ENCODE results near the gene INSYN1. TPM values are rescaled to one million over a fixed set of nuclear protein-coding genes. Genes with fewer than 3 reads are reported as not detected.

INSYN1 gene
- total and polyA plus RNA-seq, 9 of the 15 experiments (the other 6 are each of a cell fraction or from before 2014, with no cell fraction given), result not detected

GRCh38 chr15:73746261-73746660 lies 6.9 kb downstream of the INSYN1 start:
- Histone ChIP-seq H3K9ac (ENCODE audit: insufficient read depth in 1 of 2, low read depth in 2 of 2, low read length in 2 of 2) (no peak overlapping the region), H3K9me1 (ENCODE audit: control insufficient read depth, insufficient read depth, low read length) (no peaks in the 10 kb centered on the region), H4K20me1 (replicated peaks; ENCODE audit: control insufficient read depth, insufficient read depth, low read length) (peaks cover 15% of the 10 kb centered on the region), H3K79me2 (ENCODE audit: control insufficient read depth, insufficient read depth, low read length) (no peaks in the 10 kb centered on the region), H3K27ac (ENCODE audit: extremely low read depth, low read depth, low read length) (no peak overlapping the region), H3K27me3 (ENCODE audit: control insufficient read depth in 2 of 2, insufficient read depth in 2 of 2, low read length in 2 of 2) (peaks cover 0 to 30% of the 10 kb centered on the region in 2 experiments; a peak in 2 of 5 replicates), H3K4me2 (ENCODE audit: insufficient read depth, low read length) (no peak overlapping the region), H3K4me1 (replicated peaks in 1 of 2; ENCODE audit: control insufficient read depth in 2 of 2, insufficient read depth in 2 of 2, low read length in 2 of 2) (no peaks in the 10 kb centered on the region), H3K4me3 (no peak overlapping the region), H2AFZ (ENCODE audit: low read depth, low read length) (no peak overlapping the region), H3K36me3 (ENCODE audit: control insufficient read depth, insufficient read depth, low read length) (no peaks in the 10 kb centered on the region), H3K9me3 (replicated peaks; ENCODE audit: control insufficient read depth, insufficient read depth, low read depth, low read length) (no peaks in the 10 kb centered on the region)
- POLR2A ChIA-PET, result interaction anchor here (0.7 kb wide), 1 partner anchor 8 kb away, joined by 5 read pairs; no protein-coding TSS in a partner anchor
- no TSS peak for BruUV-seq (replicated peaks)
- TF ChIP-seq STAT5A (IDR thresholded peaks at IDR 0.05; ENCODE audit: borderline replicate concordance, low read length), result no peak
- TF ChIP-seq, protein P1, sequence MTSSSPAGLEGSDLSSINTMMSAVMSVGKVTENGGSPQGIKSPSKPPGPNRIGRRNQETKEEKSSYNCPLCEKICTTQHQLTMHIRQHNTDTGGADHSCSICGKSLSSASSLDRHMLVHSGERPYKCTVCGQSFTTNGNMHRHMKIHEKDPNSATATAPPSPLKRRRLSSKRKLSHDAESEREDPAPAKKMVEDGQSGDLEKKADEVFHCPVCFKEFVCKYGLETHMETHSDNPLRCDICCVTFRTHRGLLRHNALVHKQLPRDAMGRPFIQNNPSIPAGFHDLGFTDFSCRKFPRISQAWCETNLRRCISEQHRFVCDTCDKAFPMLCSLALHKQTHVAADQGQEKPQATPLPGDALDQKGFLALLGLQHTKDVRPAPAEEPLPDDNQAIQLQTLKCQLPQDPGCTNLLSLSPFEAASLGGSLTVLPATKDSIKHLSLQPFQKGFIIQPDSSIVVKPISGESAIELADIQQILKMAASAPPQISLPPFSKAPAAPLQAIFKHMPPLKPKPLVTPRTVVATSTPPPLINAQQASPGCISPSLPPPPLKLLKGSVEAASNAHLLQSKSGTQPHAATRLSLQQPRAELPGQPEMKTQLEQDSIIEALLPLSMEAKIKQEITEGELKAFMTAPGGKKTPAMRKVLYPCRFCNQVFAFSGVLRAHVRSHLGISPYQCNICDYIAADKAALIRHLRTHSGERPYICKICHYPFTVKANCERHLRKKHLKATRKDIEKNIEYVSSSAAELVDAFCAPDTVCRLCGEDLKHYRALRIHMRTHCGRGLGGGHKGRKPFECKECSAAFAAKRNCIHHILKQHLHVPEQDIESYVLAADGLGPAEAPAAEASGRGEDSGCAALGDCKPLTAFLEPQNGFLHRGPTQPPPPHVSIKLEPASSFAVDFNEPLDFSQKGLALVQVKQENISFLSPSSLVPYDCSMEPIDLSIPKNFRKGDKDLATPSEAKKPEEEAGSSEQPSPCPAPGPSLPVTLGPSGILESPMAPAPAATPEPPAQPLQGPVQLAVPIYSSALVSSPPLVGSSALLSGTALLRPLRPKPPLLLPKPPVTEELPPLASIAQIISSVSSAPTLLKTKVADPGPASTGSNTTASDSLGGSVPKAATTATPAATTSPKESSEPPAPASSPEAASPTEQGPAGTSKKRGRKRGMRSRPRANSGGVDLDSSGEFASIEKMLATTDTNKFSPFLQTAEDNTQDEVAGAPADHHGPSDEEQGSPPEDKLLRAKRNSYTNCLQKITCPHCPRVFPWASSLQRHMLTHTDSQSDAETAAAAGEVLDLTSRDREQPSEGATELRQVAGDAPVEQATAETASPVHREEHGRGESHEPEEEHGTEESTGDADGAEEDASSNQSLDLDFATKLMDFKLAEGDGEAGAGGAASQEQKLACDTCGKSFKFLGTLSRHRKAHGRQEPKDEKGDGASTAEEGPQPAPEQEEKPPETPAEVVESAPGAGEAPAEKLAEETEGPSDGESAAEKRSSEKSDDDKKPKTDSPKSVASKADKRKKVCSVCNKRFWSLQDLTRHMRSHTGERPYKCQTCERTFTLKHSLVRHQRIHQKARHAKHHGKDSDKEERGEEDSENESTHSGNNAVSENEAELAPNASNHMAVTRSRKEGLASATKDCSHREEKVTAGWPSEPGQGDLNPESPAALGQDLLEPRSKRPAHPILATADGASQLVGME (CRISPR knock-in tag; IDR thresholded peaks at IDR 0.05), result no peak
- TF ChIP-seq, protein P2, sequence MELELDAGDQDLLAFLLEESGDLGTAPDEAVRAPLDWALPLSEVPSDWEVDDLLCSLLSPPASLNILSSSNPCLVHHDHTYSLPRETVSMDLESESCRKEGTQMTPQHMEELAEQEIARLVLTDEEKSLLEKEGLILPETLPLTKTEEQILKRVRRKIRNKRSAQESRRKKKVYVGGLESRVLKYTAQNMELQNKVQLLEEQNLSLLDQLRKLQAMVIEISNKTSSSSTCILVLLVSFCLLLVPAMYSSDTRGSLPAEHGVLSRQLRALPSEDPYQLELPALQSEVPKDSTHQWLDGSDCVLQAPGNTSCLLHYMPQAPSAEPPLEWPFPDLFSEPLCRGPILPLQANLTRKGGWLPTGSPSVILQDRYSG (tag; conservative IDR thresholded peaks at IDR 0.05; ENCODE audit: low read depth), result no peak
- TF ChIP-seq SETDB1 (IDR thresholded peaks at IDR 0.05; ENCODE audit: low read length), result no peak
- no peak for TF ChIP-seq ZBTB17 (CRISPR knock-in tag; IDR thresholded peaks at IDR 0.05)
- TF ChIP-seq FOXJ3 (CRISPR knock-in tag; IDR thresholded peaks at IDR 0.05), result no peak
- no peak for TF ChIP-seq ELF1 (tag; IDR thresholded peaks at IDR 0.05)
- TF ChIP-seq NONO (IDR thresholded peaks at IDR 0.05; ENCODE audit: low read depth in 2 of 2, low read length in 1 of 2), result no peak
- TF ChIP-seq FOSL1 (tag; conservative IDR thresholded peaks at IDR 0.05), result no peak
- no peak for TF ChIP-seq DNMT1 (IDR thresholded peaks at IDR 0.05)
- no peak for TF ChIP-seq CBX5 (IDR thresholded peaks at IDR 0.05; ENCODE audit: borderline replicate concordance, low read depth)
- 2% methylated on average over 8 of the region's 8 CpGs for WGBS (ENCODE audit: insufficient coverage, low coverage, missing lambda C conversion rate)
- CTCF ChIA-PET (ENCODE audit: low intra/inter-chr PET ratio), result no interaction called here
- no peak for ATAC-seq
- in situ Hi-C loops (cut with MboI) (no loop called here), intact Hi-C loops (cut with micrococcal nuclease) (no loop called here)
- no peak for FAIRE-seq
- DNase-seq (ENCODE audit: extremely low read depth in 1 of 4, low spot score in 3 of 4), result no peak

All from K562 (cell line).